Measurements from ENCODE around the gene GUCY1A1. TPM values are rescaled to one million over a fixed set of nuclear protein-coding genes. Genes with fewer than 3 reads are reported as not detected.

The GUCY1A1 gene
- total RNA-seq, 1 donor from 2014 or later: 1.0 TPM

GRCh38 chr4:155684892-155685541 is 18.4 kb downstream of the GUCY1A1 start:
- Mint-ChIP-seq H3K27me3 (ENCODE audit: low read depth, unreplicated experiment) (peaks cover 2% of the 10 kb centered on the region), H3K4me1 (ENCODE audit: low read depth, unreplicated experiment) (no peaks in the 10 kb centered on the region)
- no peaks in the 10 kb centered on the region for H3K79me2 ChIP-seq (ENCODE audit: insufficient read depth, low read length)

DNA sequence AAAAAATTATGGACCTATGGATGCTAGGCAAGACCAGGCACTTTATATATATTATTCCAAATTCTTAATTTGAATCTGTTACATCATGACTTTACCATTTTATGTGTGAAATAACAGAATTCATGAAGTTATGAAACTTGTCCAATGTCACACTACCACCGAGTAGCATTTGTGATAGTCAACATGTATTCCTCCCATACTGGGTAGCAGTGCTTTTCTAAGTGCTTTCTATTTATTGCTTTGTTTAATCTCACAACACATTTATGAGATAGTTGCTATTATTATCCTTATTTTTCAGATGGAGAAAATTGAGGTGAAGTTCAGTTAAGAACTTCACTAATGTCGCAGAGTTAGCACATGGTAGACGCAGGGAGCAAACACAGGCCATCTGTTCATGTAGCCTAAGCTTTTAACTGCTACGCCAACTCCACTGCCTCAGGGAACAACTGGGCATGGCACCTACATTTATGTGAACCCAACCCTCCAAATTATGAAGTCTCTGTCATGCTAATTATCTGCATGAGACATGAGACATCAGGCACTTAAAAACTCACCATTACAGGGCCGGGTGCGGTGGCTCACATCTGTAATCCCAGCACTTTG is 20.8 kb downstream of the GUCY1A1 start:
- no peak overlapping the region for H3K9ac ChIP-seq (ENCODE audit: low read length)
- no peaks in the 10 kb centered on the region for H3K27me3 ChIP-seq (ENCODE audit: insufficient read depth, low read length)
- Mint-ChIP-seq H3K27ac (ENCODE audit: unreplicated experiment) (no peak overlapping the region), H3K9me3 (ENCODE audit: unreplicated experiment) (no peaks in the 10 kb centered on the region), H3K36me3 (ENCODE audit: low read depth, unreplicated experiment) (no peaks in the 10 kb centered on the region), H3K4me1 (ENCODE audit: low read depth, unreplicated experiment) (no peaks in the 10 kb centered on the region), H3K4me3 (ENCODE audit: unreplicated experiment) (no peak overlapping the region), H3K27me3 (ENCODE audit: low read depth, unreplicated experiment) (peaks cover 3% of the 10 kb centered on the region)
- TF ChIP-seq EZH2 (IDR thresholded peaks at IDR 0.05; ENCODE audit: insufficient read depth, low read length) (no peak), CTCF (IDR thresholded peaks at IDR 0.05; ENCODE audit: insufficient read depth, low read depth, low read length) (no peak)
- no peaks in the 10 kb centered on the region for H3K79me2 ChIP-seq (ENCODE audit: insufficient read depth, low read length)
- H3K4me2 ChIP-seq (ENCODE audit: low read length): no peak overlapping the region
- no peaks in the 10 kb centered on the region for H3K36me3 ChIP-seq (ENCODE audit: insufficient read depth, low read length)
- DNase-seq (ENCODE audit: low read depth) (no peak), FAIRE-seq (no peak)
- no peak overlapping the region for H3K27ac ChIP-seq (ENCODE audit: low read depth, low read length)
- H2AFZ ChIP-seq (ENCODE audit: low read depth, low read length): no peak overlapping the region
- H3K9me3 ChIP-seq (ENCODE audit: insufficient read depth, low read depth, low read length): no peaks in the 10 kb centered on the region
- H4K20me1 ChIP-seq (ENCODE audit: insufficient read depth, low read length): no peaks in the 10 kb centered on the region
- no peaks in the 10 kb centered on the region for H3K4me1 ChIP-seq (ENCODE audit: insufficient read depth, low read length)
- no peak overlapping the region for H3K4me3 ChIP-seq (ENCODE audit: insufficient read depth, low read depth, low read length)

More at GRCh38 chr4:155684892-155685541, 18.4 kb downstream of the GUCY1A1 start:
- no peak for FAIRE-seq
- H3K36me3 Mint-ChIP-seq (ENCODE audit: low read depth, unreplicated experiment): no peaks in the 10 kb centered on the region
- no peak overlapping the region for H3K4me2 ChIP-seq (ENCODE audit: low read length)
- no peak overlapping the region for H3K27ac Mint-ChIP-seq (ENCODE audit: unreplicated experiment)
- H4K20me1 ChIP-seq (ENCODE audit: insufficient read depth, low read length): no peaks in the 10 kb centered on the region
- H3K9me3 ChIP-seq (ENCODE audit: insufficient read depth, low read depth, low read length): no peaks in the 10 kb centered on the region
- H3K4me3 Mint-ChIP-seq (ENCODE audit: unreplicated experiment): no peak overlapping the region
- H3K4me1 ChIP-seq (ENCODE audit: insufficient read depth, low read length): no peaks in the 10 kb centered on the region
- H3K36me3 ChIP-seq (ENCODE audit: insufficient read depth, low read length): no peaks in the 10 kb centered on the region
- TF ChIP-seq EZH2 (IDR thresholded peaks at IDR 0.05; ENCODE audit: insufficient read depth, low read length) (no peak), CTCF (IDR thresholded peaks at IDR 0.05; ENCODE audit: insufficient read depth, low read depth, low read length) (no peak)
- no peaks in the 10 kb centered on the region for H3K9me3 Mint-ChIP-seq (ENCODE audit: unreplicated experiment)
- no peaks in the 10 kb centered on the region for H3K27me3 ChIP-seq (ENCODE audit: insufficient read depth, low read length)
- H3K9ac ChIP-seq (ENCODE audit: low read length): no peak overlapping the region
- H3K4me3 ChIP-seq (ENCODE audit: insufficient read depth, low read depth, low read length): no peak overlapping the region
- no peak overlapping the region for H3K27ac ChIP-seq (ENCODE audit: low read depth, low read length)
- DNase-seq (ENCODE audit: low read depth): no peak
- no peak overlapping the region for H2AFZ ChIP-seq (ENCODE audit: low read depth, low read length)

DNA sequence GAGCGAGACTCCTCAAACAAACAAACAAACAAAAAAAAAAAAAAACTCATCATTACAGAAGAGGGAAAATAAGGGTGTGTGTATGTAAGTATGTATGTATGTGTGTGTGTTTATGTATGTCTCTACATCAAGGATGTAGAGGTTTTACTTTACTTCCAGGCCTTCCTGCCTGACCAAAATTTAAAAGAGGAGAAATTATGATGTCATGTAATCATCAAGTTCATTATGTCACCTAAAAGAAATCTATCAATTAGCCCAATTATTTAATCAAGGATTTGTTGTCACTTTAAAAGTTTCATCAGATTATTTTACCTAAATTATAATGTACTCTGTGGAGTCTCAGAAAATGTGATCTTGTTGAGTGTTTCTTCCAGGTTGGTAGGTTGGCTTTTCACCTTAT is 21.6 kb downstream of the GUCY1A1 start:
- Mint-ChIP-seq H3K27ac (ENCODE audit: unreplicated experiment) (no peak overlapping the region), H3K9me3 (ENCODE audit: unreplicated experiment) (no peaks in the 10 kb centered on the region), H3K36me3 (ENCODE audit: low read depth, unreplicated experiment) (no peaks in the 10 kb centered on the region), H3K4me3 (ENCODE audit: unreplicated experiment) (no peak overlapping the region), H3K4me1 (ENCODE audit: low read depth, unreplicated experiment) (no peaks in the 10 kb centered on the region), H3K27me3 (ENCODE audit: low read depth, unreplicated experiment) (peaks cover 3% of the 10 kb centered on the region)
- DNase-seq (ENCODE audit: low read depth): no peak
- H3K4me3 ChIP-seq (ENCODE audit: insufficient read depth, low read depth, low read length): no peak overlapping the region
- no peaks in the 10 kb centered on the region for H3K9me3 ChIP-seq (ENCODE audit: insufficient read depth, low read depth, low read length)
- H3K27me3 ChIP-seq (ENCODE audit: insufficient read depth, low read length): no peaks in the 10 kb centered on the region
- no peaks in the 10 kb centered on the region for H3K79me2 ChIP-seq (ENCODE audit: insufficient read depth, low read length)
- H3K36me3 ChIP-seq (ENCODE audit: insufficient read depth, low read length): no peaks in the 10 kb centered on the region
- no peak overlapping the region for H3K9ac ChIP-seq (ENCODE audit: low read length)
- no peak for TF ChIP-seq CTCF (IDR thresholded peaks at IDR 0.05; ENCODE audit: insufficient read depth, low read depth, low read length)
- TF ChIP-seq EZH2 (IDR thresholded peaks at IDR 0.05; ENCODE audit: insufficient read depth, low read length): no peak
- no peak overlapping the region for H3K27ac ChIP-seq (ENCODE audit: low read depth, low read length)
- no peaks in the 10 kb centered on the region for H4K20me1 ChIP-seq (ENCODE audit: insufficient read depth, low read length)
- no peak overlapping the region for H2AFZ ChIP-seq (ENCODE audit: low read depth, low read length)
- H3K4me1 ChIP-seq (ENCODE audit: insufficient read depth, low read length): no peaks in the 10 kb centered on the region
- FAIRE-seq: no peak
- H3K4me2 ChIP-seq (ENCODE audit: low read length): no peak overlapping the region
